HG03520 (cell line): ENCODE results near the gene ROR1.
"Not testable (repeated sequence)": the region's sequence is repeated elsewhere in the genome, so short reads cannot be mapped to it uniquely, and the experiment has no call there.

Experiments
- ATAC-seq: cut with Tn5 transposase; IDR thresholded peaks from one replicate; pipeline ENCODE4 v1.9.1; 2021; ENCODE audit warnings: mild to moderate bottlenecking, moderate library complexity; ENCODE audit not compliant: unreplicated experiment

ROR1 gene

GRCh38 chr1:63757334-63757733 is 16.5 kb upstream of the ROR1 start:
- ATAC-seq: no peak

- no peak for ATAC-seq
These were observed 15.0 kb upstream of the ROR1 start for GRCh38 chr1:63758791-63759190.

GRCh38 chr1:63759778-63760177 is 14.0 kb upstream of the ROR1 start:
- ATAC-seq: no peak

- no peak for ATAC-seq
These were observed 3.4 kb upstream of the ROR1 start for GRCh38 chr1:63770381-63770780.

- ATAC-seq: no peak
These were observed 1.6 kb upstream of the ROR1 start for GRCh38 chr1:63772201-63772600.

GRCh38 chr1:63772876-63773275 is 941 bp upstream of the ROR1 start:
- no peak for ATAC-seq

GRCh38 chr1:63773496-63773814 is 362 bp upstream of the ROR1 start:
- no peak for ATAC-seq

- no peak for ATAC-seq
These were observed 1.0 kb downstream of the ROR1 start for GRCh38 chr1:63774617-63775417.

- ATAC-seq: no peak
These were observed 1.8 kb downstream of the ROR1 start for GRCh38 chr1:63775418-63776127.

- no peak for ATAC-seq
These were observed 3.5 kb downstream of the ROR1 start for GRCh38 chr1:63777286-63777685.

GRCh38 chr1:63777965-63778880 is 4.4 kb downstream of the ROR1 start:
- ATAC-seq: no peak

- ATAC-seq: no peak
These were observed 5.8 kb downstream of the ROR1 start for GRCh38 chr1:63779338-63780211.

- ATAC-seq: no peak
These were observed 6.7 kb downstream of the ROR1 start for GRCh38 chr1:63780565-63780964.

- ATAC-seq: no peak
These were observed 9.2 kb downstream of the ROR1 start for GRCh38 chr1:63782982-63783381.

GRCh38 chr1:63784083-63784482 is 10.3 kb downstream of the ROR1 start:
- ATAC-seq: no peak

GRCh38 chr1:63784489-63785390 is 10.9 kb downstream of the ROR1 start:
- ATAC-seq: no peak

- ATAC-seq: not testable (repeated sequence)
These were observed 13.5 kb downstream of the ROR1 start for GRCh38 chr1:63787270-63787669.

GRCh38 chr1:63787875-63788274 is 14.1 kb downstream of the ROR1 start:
- no peak for ATAC-seq

- ATAC-seq: no peak
These were observed 16.2 kb downstream of the ROR1 start for GRCh38 chr1:63789856-63790605.
